NCI-H748 treated with DMSO at 0.1 percent for 48 hours (cell line): ENCODE measurements around the gene ASCL1.
A peak's percentile ranks its signal among the peaks of the same experiment; 100 is the strongest.

Experiments used
- DNase-seq: peaks from one replicate; lab custom pipeline; 2025; lab: John Stamatoyannopoulos, UW

The ASCL1 gene

GRCh38 chr12:102957339-102958050 is at the start of gene ASCL1:
ASCL1 (plus strand) TSS chr12:102957674; CDS start chr12:102958245, 571 bp downstream.
- peak; percentile 97 for DNase-seq

GRCh38 chr12:102907918-102908317 is 49.6 kb upstream of the ASCL1 start:
- no peak for DNase-seq

GRCh38 chr12:102910137-102910536 is 47.3 kb upstream of the ASCL1 start:
- no peak for DNase-seq

- no peak for DNase-seq
These were observed 46.7 kb upstream of the ASCL1 start for GRCh38 chr12:102910792-102911191.

- no peak for DNase-seq
These were observed 46.2 kb upstream of the ASCL1 start for GRCh38 chr12:102911320-102911719.

- DNase-seq = no peak
These were observed 45.2 kb upstream of the ASCL1 start for GRCh38 chr12:102912258-102912657.

GRCh38 chr12:102913453-102914226 is 43.8 kb upstream of the ASCL1 start:
- no peak for DNase-seq

GRCh38 chr12:102916252-102917025 is 41.0 kb upstream of the ASCL1 start:
- no peak for DNase-seq

- no peak for DNase-seq
These were observed 40.3 kb upstream of the ASCL1 start, which contains the start of gene PAH for GRCh38 chr12:102917026-102917787. PAH (minus strand) TSS chr12:102917244; CDS start chr12:102917130, 114 bp downstream.

- DNase-seq = no peak
These were observed 38.6 kb upstream of the ASCL1 start for GRCh38 chr12:102918840-102919239.

GRCh38 chr12:102920271-102920670 is 37.2 kb upstream of the ASCL1 start:
- no peak for DNase-seq

- DNase-seq = no peak
These were observed 36.2 kb upstream of the ASCL1 start for GRCh38 chr12:102921240-102921639.

- no peak for DNase-seq
These were observed 30.3 kb upstream of the ASCL1 start for GRCh38 chr12:102927220-102927619.

GRCh38 chr12:102933168-102933567 is 24.3 kb upstream of the ASCL1 start:
- DNase-seq = no peak

GRCh38 chr12:102939059-102939458 is 18.4 kb upstream of the ASCL1 start:
- no peak for DNase-seq

- no peak for DNase-seq
These were observed 17.7 kb upstream of the ASCL1 start for GRCh38 chr12:102939670-102940222.

GRCh38 chr12:102946042-102946441 is 11.4 kb upstream of the ASCL1 start:
- no peak for DNase-seq

GRCh38 chr12:102948941-102949352 is 8.5 kb upstream of the ASCL1 start:
- peak; percentile 81 for DNase-seq

- peak; percentile 86 for DNase-seq
These were observed 7.1 kb upstream of the ASCL1 start for GRCh38 chr12:102950107-102950949.

- DNase-seq = peak; percentile 55
These were observed 6.4 kb upstream of the ASCL1 start for GRCh38 chr12:102950950-102951619.
